Neural progenitor cell (in vitro differentiated cells): ENCODE measurements around the gene CST9. TPM values are rescaled to one million over a fixed set of nuclear protein-coding genes. Genes with fewer than 3 reads are reported as not detected.

Experiments used
- DNase-seq: peaks from one replicate; pipeline ENCODE4 v3.0.0-alpha.2; 2016; ENCODE audit warnings: low spot score
- H2AFZ ChIP-seq: fragments of 200-600 bp; sonication (generic); replicated peaks from 2 replicates; pipeline ENCODE4 v1.6.1; 2016; ENCODE audit warnings: antibody characterized with exemption
- H3F3A ChIP-seq: fragments of 200-600 bp; sonication (generic); 2 replicates; pipeline ENCODE4 v1.6.1; 2016; ENCODE audit warnings: antibody characterized with exemption, low read depth
- H3K27ac ChIP-seq: fragments of 200-600 bp; sonication (generic); 2 replicates; pipeline ENCODE4 v1.5.1; 2016; ENCODE audit warnings: mild to moderate bottlenecking
- H3K27me3 ChIP-seq: fragments of 200-600 bp; sonication (generic); 2 replicates; pipeline ENCODE4 v1.6.1; 2016; ENCODE audit warnings: mild to moderate bottlenecking, moderate library complexity
- H3K36me3 ChIP-seq: fragments of 200-600 bp; sonication (generic); 2 replicates; pipeline ENCODE4 v1.5.1; 2016
- H3K4me1 ChIP-seq: fragments of 200-600 bp; sonication (generic); 2 replicates; pipeline ENCODE4 v1.6.1; 2016; ENCODE audit warnings: mixed run types
- H3K4me2 ChIP-seq: fragments of 200-600 bp; sonication (generic); 2 replicates; pipeline ENCODE4 v1.6.1; 2016
- H3K4me3 ChIP-seq: fragments of 200-600 bp; sonication (generic); 2 replicates; pipeline ENCODE4 v1.5.1; 2016
- H3K79me2 ChIP-seq: fragments of 200-600 bp; sonication (generic); 2 replicates; pipeline ENCODE4 v1.6.1; 2016; ENCODE audit warnings: low read depth
- H3K9ac ChIP-seq: fragments of 200-600 bp; sonication (generic); 2 replicates; pipeline ENCODE4 v1.6.1; 2016
- H3K9me3 ChIP-seq: fragments of 200-600 bp; sonication (generic); 2 replicates; pipeline ENCODE4 v1.5.1; 2016; ENCODE audit warnings: low read depth
- H4K20me1 ChIP-seq: fragments of 200-600 bp; sonication (generic); 2 replicates; pipeline ENCODE4 v1.6.1; 2016; ENCODE audit warnings: low read depth
- H3K27ac Mint-ChIP-seq: 3 replicates; pipeline ENCODE4 v1.8.0; 2021; ENCODE audit warnings: mixed read lengths
- H3K27me3 Mint-ChIP-seq: 2 replicates; pipeline ENCODE4 v1.8.0; 2022; ENCODE audit warnings: low read depth, mild to moderate bottlenecking, inconsistent platforms, moderate library complexity, mixed read lengths; ENCODE audit not compliant: insufficient read depth
- H3K36me3 Mint-ChIP-seq: 3 replicates; pipeline ENCODE4 v1.8.0; 2021; ENCODE audit warnings: mixed read lengths
- H3K4me1 Mint-ChIP-seq: 3 replicates; pipeline ENCODE4 v1.8.0; 2021; ENCODE audit warnings: mixed read lengths
- H3K4me3 Mint-ChIP-seq: 3 replicates; pipeline ENCODE4 v1.8.0; 2021; ENCODE audit warnings: mild to moderate bottlenecking, moderate library complexity, mixed read lengths
- H3K9me3 Mint-ChIP-seq: 3 replicates; pipeline ENCODE4 v1.8.0; 2020; ENCODE audit warnings: mixed read lengths
- EZH2 ChIP-seq: fragments of 200-600 bp; sonication (generic); IDR thresholded peaks from 2 replicates; pipeline ENCODE4 v1.6.1; 2017; ENCODE audit warnings: antibody characterized with exemption, mild to moderate bottlenecking, moderate library complexity
- EZH2phosphoT487 ChIP-seq: fragments of 200-600 bp; sonication (generic); IDR thresholded peaks from 2 replicates; pipeline ENCODE4 v1.6.1; 2017; ENCODE audit warnings: antibody characterized with exemption
- total RNA-seq: library from RNA; depleted of rRNA; stranded (reverse); fragments of >200 nt; gene quantifications from 2 replicates; pipeline ENCODE4 v1.2.3, GENCODE V29; 2015; ENCODE audit warnings: low replicate concordance
- TF ChIP-seq, protein P1 (sequence below): fragments of 200-600 bp; sonication (generic); IDR thresholded peaks from 2 replicates; pipeline ENCODE4 v1.5.1; 2017; ENCODE audit warnings: antibody characterized with exemption, mild to moderate bottlenecking

Gene CST9
- total RNA-seq, 1 donor from 2014 or later, result not detected

DNA sequence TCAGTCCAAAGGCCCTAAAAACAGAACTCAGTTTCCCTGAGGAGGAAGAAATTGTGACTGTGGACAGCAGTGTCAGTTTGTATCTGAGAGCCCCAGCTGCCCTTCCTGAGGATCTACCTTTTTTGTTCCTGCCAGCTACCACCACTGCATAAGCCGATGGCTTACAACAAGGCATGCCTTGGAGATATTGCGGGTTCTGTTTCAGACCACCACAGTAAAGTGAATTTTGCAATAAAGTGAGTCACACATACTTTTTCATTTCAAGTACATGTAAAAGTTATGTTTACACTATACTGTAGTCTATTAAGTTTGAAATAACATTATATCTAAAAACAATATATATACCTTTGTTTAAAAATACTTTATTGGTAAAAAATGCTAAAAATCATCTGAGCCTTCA, 41.6 kb upstream of the CST9 start:
- Histone ChIP-seq H3K9me3 (no peaks in the 10 kb centered on the region), H3K27ac (no peak overlapping the region), H3K9ac (no peak overlapping the region), H3K27me3 (no peaks in the 10 kb centered on the region), H3K4me2 (no peak overlapping the region), H3K4me1 (no peaks in the 10 kb centered on the region), H3K4me3 (no peak overlapping the region), H4K20me1 (no peaks in the 10 kb centered on the region), H3K79me2 (no peaks in the 10 kb centered on the region), H3F3A (no peaks in the 10 kb centered on the region), H3K36me3 (no peaks in the 10 kb centered on the region), H2AFZ (no peak overlapping the region)
- Mint-ChIP-seq H3K27ac (no peak overlapping the region), H3K4me1 (no peaks in the 10 kb centered on the region), H3K4me3 (no peak overlapping the region), H3K27me3 (peaks cover 3% of the 10 kb centered on the region), H3K9me3 (no peaks in the 10 kb centered on the region), H3K36me3 (no peaks in the 10 kb centered on the region)
- TF ChIP-seq EZH2 (no peak), EZH2phosphoT487 (no peak)
- TF ChIP-seq, protein P1, sequence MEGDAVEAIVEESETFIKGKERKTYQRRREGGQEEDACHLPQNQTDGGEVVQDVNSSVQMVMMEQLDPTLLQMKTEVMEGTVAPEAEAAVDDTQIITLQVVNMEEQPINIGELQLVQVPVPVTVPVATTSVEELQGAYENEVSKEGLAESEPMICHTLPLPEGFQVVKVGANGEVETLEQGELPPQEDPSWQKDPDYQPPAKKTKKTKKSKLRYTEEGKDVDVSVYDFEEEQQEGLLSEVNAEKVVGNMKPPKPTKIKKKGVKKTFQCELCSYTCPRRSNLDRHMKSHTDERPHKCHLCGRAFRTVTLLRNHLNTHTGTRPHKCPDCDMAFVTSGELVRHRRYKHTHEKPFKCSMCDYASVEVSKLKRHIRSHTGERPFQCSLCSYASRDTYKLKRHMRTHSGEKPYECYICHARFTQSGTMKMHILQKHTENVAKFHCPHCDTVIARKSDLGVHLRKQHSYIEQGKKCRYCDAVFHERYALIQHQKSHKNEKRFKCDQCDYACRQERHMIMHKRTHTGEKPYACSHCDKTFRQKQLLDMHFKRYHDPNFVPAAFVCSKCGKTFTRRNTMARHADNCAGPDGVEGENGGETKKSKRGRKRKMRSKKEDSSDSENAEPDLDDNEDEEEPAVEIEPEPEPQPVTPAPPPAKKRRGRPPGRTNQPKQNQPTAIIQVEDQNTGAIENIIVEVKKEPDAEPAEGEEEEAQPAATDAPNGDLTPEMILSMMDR, result no peak
- no peak for DNase-seq

DNA sequence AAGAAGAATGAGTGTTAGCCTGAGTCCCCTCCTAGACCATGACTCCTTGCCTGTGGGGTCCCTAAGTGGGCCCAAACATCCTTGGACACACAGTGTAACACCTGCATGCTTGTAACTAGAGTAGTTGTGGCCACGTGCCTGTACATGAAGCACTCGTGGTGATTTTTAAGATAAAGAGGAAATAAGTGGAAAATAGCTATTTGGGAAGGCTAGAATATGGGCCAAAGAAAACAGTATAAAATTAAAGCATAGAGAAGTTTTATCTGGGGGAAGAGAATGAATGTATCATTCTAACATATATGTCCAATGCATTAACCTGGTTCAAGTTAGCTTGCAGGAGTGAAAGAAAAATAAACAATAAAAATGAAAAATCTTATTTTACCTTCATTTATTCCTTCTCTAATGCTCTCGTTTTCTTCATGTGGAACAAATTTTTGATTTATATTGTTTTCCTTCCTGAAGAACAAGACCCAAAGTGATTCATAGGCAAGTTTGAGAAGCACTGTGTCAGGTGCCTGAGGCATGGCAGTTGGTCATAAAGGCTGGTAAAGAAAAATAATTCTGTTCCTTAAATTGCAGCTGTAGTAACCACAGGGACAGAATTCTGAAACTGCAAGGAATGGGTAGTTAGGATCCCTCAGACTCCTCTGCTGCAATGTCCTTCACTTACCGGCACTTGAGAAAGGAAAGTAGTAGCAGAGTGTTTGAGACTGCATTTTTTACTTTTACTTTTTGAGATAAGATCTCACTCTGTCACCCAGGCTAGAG, 40.6 kb upstream of the CST9 start:
- TF ChIP-seq EZH2phosphoT487 (no peak), EZH2 (no peak)
- TF ChIP-seq, protein P1, result no peak
- Mint-ChIP-seq H3K27ac (no peak overlapping the region), H3K27me3 (peaks cover 3% of the 10 kb centered on the region), H3K9me3 (no peaks in the 10 kb centered on the region), H3K36me3 (no peaks in the 10 kb centered on the region), H3K4me3 (no peak overlapping the region), H3K4me1 (no peaks in the 10 kb centered on the region)
- Histone ChIP-seq H3K9ac (no peak overlapping the region), H2AFZ (no peak overlapping the region), H3K36me3 (no peaks in the 10 kb centered on the region), H3K4me3 (no peak overlapping the region), H3K27ac (no peak overlapping the region), H3F3A (no peaks in the 10 kb centered on the region), H3K4me1 (no peaks in the 10 kb centered on the region), H3K4me2 (no peak overlapping the region), H3K79me2 (no peaks in the 10 kb centered on the region), H3K9me3 (no peaks in the 10 kb centered on the region), H4K20me1 (no peaks in the 10 kb centered on the region), H3K27me3 (no peaks in the 10 kb centered on the region)
- DNase-seq, result no peak

DNA sequence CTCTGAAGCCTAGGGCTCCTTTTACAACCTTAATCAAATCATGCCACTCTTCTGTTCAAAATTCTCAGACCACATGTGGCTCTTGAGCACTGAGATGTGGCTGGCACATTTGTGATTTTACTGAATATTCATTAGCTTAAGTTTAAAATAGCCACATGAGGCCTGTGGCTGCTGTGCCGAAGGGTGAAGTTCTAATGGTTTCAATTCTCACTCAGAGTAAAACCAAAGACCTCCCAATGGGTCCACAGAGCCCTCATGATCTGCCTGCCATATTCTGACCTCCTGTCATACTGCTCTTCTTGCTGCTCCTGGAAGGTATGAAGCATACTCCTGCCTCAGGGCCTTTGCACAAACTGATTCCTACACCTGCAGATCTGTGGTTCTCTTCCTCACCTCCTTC, 39.9 kb upstream of the CST9 start:
- H3K9me3 ChIP-seq, result no peaks in the 10 kb centered on the region
- Mint-ChIP-seq H3K4me3 (no peak overlapping the region), H3K9me3 (no peaks in the 10 kb centered on the region), H3K27me3 (peaks cover 3% of the 10 kb centered on the region), H3K4me1 (no peaks in the 10 kb centered on the region), H3K36me3 (no peaks in the 10 kb centered on the region), H3K27ac (no peak overlapping the region)
- TF ChIP-seq, protein P1, result no peak
- TF ChIP-seq EZH2phosphoT487, result no peak
- TF ChIP-seq EZH2, result no peak
- H3K27ac ChIP-seq, result no peak overlapping the region
- no peaks in the 10 kb centered on the region for H3K79me2 ChIP-seq
- no peaks in the 10 kb centered on the region for H3K4me1 ChIP-seq
- no peak overlapping the region for H2AFZ ChIP-seq
- no peaks in the 10 kb centered on the region for H3F3A ChIP-seq
- H3K9ac ChIP-seq, result no peak overlapping the region
- H3K27me3 ChIP-seq, result no peaks in the 10 kb centered on the region
- no peaks in the 10 kb centered on the region for H3K36me3 ChIP-seq
- no peak for DNase-seq
- no peaks in the 10 kb centered on the region for H4K20me1 ChIP-seq
- no peak overlapping the region for H3K4me3 ChIP-seq
- no peak overlapping the region for H3K4me2 ChIP-seq
